CD4-positive, alpha-beta memory T cell (primary cell): ENCODE results near the gene AKAP1. TPM values are rescaled to one million over a fixed set of nuclear protein-coding genes. Genes with fewer than 3 reads are reported as not detected.

Source experiments
- CTCF ChIA-PET: fragments of 350-600 bp; sonication (Branson Sonifier 250); formaldehyde crosslinking; loops from one replicate; lab custom pipeline; 2021; ENCODE audit warnings: inconsistent platforms; ENCODE audit not compliant: partially characterized antibody; lab: Charles Lee
- POLR2A ChIA-PET: fragments of 350-600 bp; sonication (Branson Sonifier 250); formaldehyde crosslinking; loops from one replicate; lab custom pipeline; 2021; ENCODE audit not compliant: partially characterized antibody; lab: Charles Lee
- DNase-seq, 5 donors: peaks; one replicate each; pipeline versions ENCODE4 v3.0.0 to v3.0.0-alpha.2; 2020 to 2022; ENCODE audit warnings: mixed read lengths in 1 of 5
- H3K27ac ChIP-seq: one replicate; pipeline ENCODE4 v1.7.0; 2013; ENCODE audit warnings: low read depth, low read length
- H3K27me3 ChIP-seq: 2 replicates; pipeline ENCODE4 v1.7.0; 2013; ENCODE audit warnings: mild to moderate bottlenecking, low read length, moderate library complexity; ENCODE audit not compliant: insufficient read depth
- H3K36me3 ChIP-seq: 2 replicates; pipeline ENCODE4 v1.7.0; 2013; ENCODE audit warnings: mild to moderate bottlenecking, low read length, moderate library complexity; ENCODE audit not compliant: insufficient read depth
- H3K4me1 ChIP-seq: 2 replicates; pipeline ENCODE4 v1.7.0; 2013; ENCODE audit warnings: mild to moderate bottlenecking, low read length, moderate library complexity; ENCODE audit not compliant: insufficient read depth
- H3K4me3 ChIP-seq, 2 donors: one replicate each; pipeline ENCODE4 v1.7.0; 2013; ENCODE audit warnings: low read length in 2 of 2, mild to moderate bottlenecking in 1 of 2
- H3K9me3 ChIP-seq, 2 donors: one replicate each; pipeline ENCODE4 v1.7.0; 2013; ENCODE audit warnings: low read length in 2 of 2, control low read depth in 1 of 2; ENCODE audit not compliant: control insufficient read depth in 1 of 2
- H3K27ac Mint-ChIP-seq, 7 donors: one replicate each; pipeline ENCODE4 v1.8.0; 2020 to 2021; ENCODE audit warnings: mixed read lengths in 7 of 7, mild to moderate bottlenecking in 6 of 7, inconsistent platforms in 3 of 7, moderate library complexity in 3 of 7
- H3K27me3 Mint-ChIP-seq, 2 donors: one replicate each; pipeline ENCODE4 v1.8.0; 2020 to 2021; ENCODE audit warnings: mixed read lengths in 2 of 2
- H3K36me3 Mint-ChIP-seq, 2 donors: one replicate each; pipeline ENCODE4 v1.8.0; 2020 to 2021; ENCODE audit warnings: mixed read lengths in 2 of 2, inconsistent platforms in 1 of 2, mild to moderate bottlenecking in 1 of 2
- H3K4me1 Mint-ChIP-seq, 4 donors: one replicate each; pipeline ENCODE4 v1.8.0; 2020 to 2021; ENCODE audit warnings: mixed read lengths in 4 of 4, mild to moderate bottlenecking in 1 of 4
- H3K4me3 Mint-ChIP-seq, 8 donors: one replicate each; pipeline ENCODE4 v1.8.0; 2020 to 2021; ENCODE audit warnings: mixed read lengths in 8 of 8, mild to moderate bottlenecking in 7 of 8, moderate library complexity in 6 of 8, inconsistent platforms in 3 of 8
- H3K9me3 Mint-ChIP-seq, 8 donors: one replicate each; pipeline ENCODE4 v1.8.0; 2020 to 2021; ENCODE audit warnings: mixed read lengths in 8 of 8, mild to moderate bottlenecking in 5 of 8, inconsistent platforms in 3 of 8, moderate library complexity in 1 of 8
- intact Hi-C: fragments of 100-400 bp; cut with micrococcal nuclease; formaldehyde crosslinking; loops from one replicate; pipeline ENCODE4 v1.15.1; 2023
- polyA plus RNA-seq, 2 donors: library from polyadenylated mRNA; unstranded; fragments of 300-500 nt; fragmentation: Illumina TruSeq; gene quantifications; one replicate each; pipeline ENCODE4 v1.2.3, GENCODE V29; 2021
- total RNA-seq, 2 experiments: library from RNA; stranded (reverse); gene quantifications; one replicate each; pipeline ENCODE4 v1.2.3, GENCODE V29; 2021

Gene AKAP1
- 10 to 100 TPM; 33.0 to 35.7 TPM for total RNA-seq
- 10 to 100 TPM in 1 of 2 donors, 1 to 10 TPM in 1; 9.8 to 25.2 TPM for polyA plus RNA-seq

GRCh38 chr17:57084802-57085447 is at the start of gene AKAP1:
AKAP1 (plus strand) TSS chr17:57085246; CDS start chr17:57105465, 20,219 bp downstream.
- no peaks in the 10 kb centered on the region for H3K27me3 Mint-ChIP-seq
- intact Hi-C loops, result loop anchor here (1.0 to 10.0 kb wide), 10 partner anchors 30 to 1430 kb away; partner anchors contain the start of genes C17orf67, COIL, DYNLL2 and MRPS23
- Histone ChIP-seq H3K27ac (peak within 1 kb of the TSS; percentile 83), H3K4me1 (peaks cover 18% of the 10 kb centered on the region), H3K4me3 (peak within 1 kb of the TSS; percentile 72 to 99), H3K36me3 (no peaks in the 10 kb centered on the region), H3K9me3 (no peaks in the 10 kb centered on the region), H3K27me3 (no peaks in the 10 kb centered on the region)
- DNase-seq, result peak; percentile 93 to 98 (median 98)
- peak within 1 kb of the TSS; percentile 93 to 98 (median 95) for H3K27ac Mint-ChIP-seq
- H3K36me3 Mint-ChIP-seq, result peaks cover 0 to 4% of the 10 kb centered on the region in 2 donors
- ChIA-PET CTCF (interaction anchor here (0.8 to 1.2 kb wide), 2 partner anchors 28 to 75 kb away, joined by 3 read pairs; no protein-coding TSS in a partner anchor), POLR2A (interaction anchor here (0.7 to 2.9 kb wide), 14 partner anchors 9 to 1547 kb away, joined by 3 to 31 read pairs (median 5); partner anchors contain the start of genes C17orf67, DGKE, DYNLL2 and MRPS23)
- peak within 1 kb of the TSS; percentile 91 to 95 (median 92) for H3K4me3 Mint-ChIP-seq
- H3K9me3 Mint-ChIP-seq, result no peaks in the 10 kb centered on the region
- H3K4me1 Mint-ChIP-seq, result peaks cover 22 to 35% (median 27%) of the 10 kb centered on the region in 4 donors

DNA sequence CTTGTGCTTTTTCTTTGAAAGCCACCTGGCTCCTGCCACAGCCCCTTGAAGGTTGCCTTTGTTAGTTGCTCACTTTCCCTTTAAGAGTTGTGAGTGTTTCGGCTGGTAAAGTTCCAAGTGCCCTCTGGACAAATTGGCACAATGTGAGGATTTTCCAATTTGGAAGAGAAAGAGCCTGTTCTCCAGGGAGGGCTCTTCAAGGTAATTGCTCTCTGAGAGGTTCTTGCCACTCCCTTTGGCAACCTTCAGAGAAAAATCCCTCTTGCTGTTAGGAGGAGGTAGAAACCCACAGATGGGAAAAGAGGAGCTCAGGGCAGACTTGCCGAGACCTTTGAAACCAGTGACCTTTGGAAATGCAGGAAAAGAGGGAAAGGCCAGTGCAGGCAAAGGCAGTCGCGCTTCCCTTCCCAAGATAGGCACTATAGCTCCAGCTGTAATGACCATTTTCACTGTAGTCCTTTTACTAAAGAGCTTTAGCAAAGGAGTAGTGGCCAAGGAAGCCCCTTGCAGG is 49.0 kb upstream of the AKAP1 start:
- DNase-seq, result no peak
- POLR2A ChIA-PET, result no interaction called here

DNA sequence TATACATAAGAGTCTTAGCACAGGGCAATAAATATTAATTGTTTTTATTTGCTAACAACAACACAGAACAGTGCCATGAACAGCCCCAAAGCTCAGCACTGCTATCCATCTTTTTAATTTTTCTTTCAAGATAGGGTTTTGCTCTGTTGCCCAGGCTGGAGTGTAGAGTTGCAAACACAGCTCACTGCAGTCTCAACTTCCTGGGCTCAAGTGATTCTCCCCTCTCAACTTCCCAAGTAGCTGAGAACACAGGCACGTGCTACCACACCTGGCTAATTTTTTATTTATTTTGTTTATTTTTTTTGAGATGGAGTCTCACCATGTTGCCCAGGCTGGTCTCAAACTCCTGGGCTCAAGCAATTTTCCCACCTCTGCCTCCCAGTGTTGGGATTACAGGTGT is 47.6 kb upstream of the AKAP1 start:
- ChIA-PET CTCF (interaction anchor here (0.9 to 1.5 kb wide), 2 partner anchors 23 to 28 kb away, joined by 3 read pairs; no protein-coding TSS in a partner anchor), POLR2A (no interaction called here)
- Mint-ChIP-seq H3K27me3 (peaks cover 31 to 42% of the 10 kb centered on the region in 2 donors), H3K4me1 (no peaks in the 10 kb centered on the region), H3K9me3 (no peaks in the 10 kb centered on the region), H3K4me3 (no peak overlapping the region), H3K36me3 (no peaks in the 10 kb centered on the region), H3K27ac (no peak overlapping the region)
- H3K4me1 ChIP-seq, result no peaks in the 10 kb centered on the region
- no peaks in the 10 kb centered on the region for H3K27me3 ChIP-seq
- no peaks in the 10 kb centered on the region for H3K9me3 ChIP-seq
- no peaks in the 10 kb centered on the region for H3K36me3 ChIP-seq
- H3K27ac ChIP-seq, result no peak overlapping the region
- intact Hi-C loops, result no loop called here
- H3K4me3 ChIP-seq, result no peak overlapping the region
- DNase-seq, result no peak

More for the DNA sequence above, 49.0 kb upstream of the AKAP1 start:
- Histone ChIP-seq H3K27me3 (no peaks in the 10 kb centered on the region), H3K4me1 (no peaks in the 10 kb centered on the region), H3K36me3 (no peaks in the 10 kb centered on the region), H3K4me3 (no peak overlapping the region), H3K9me3 (no peaks in the 10 kb centered on the region), H3K27ac (no peak overlapping the region)
- Mint-ChIP-seq H3K4me3 (no peak overlapping the region), H3K4me1 (no peaks in the 10 kb centered on the region), H3K36me3 (no peaks in the 10 kb centered on the region), H3K27me3 (peaks cover 26 to 32% of the 10 kb centered on the region in 2 donors), H3K9me3 (no peaks in the 10 kb centered on the region), H3K27ac (peak overlapping the region in 1 of 7 donors; percentile 44)
- intact Hi-C loops, result no loop called here
- CTCF ChIA-PET, result interaction anchor here (1.6 kb wide), 1 partner anchor 26 kb away, joined by 3 read pairs; no protein-coding TSS in a partner anchor

DNA sequence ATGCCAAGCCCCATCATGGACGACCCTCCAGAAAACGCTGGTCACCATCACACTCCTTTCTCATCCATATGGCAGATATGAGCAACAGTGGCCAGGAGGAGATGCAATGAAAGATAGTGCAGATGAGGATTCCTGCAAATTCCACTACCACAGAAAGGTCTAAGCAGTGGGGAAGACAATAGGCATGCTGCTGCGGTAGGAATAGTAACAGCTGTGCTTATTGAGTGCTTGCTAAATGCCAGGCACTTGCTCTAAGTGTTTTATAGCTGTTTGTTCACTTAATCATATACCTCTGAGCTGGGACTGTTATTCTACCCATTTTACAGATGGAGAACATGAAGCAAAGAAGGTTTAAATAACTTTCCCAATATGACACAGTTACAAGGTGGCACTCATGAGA is 46.6 kb upstream of the AKAP1 start:
- intact Hi-C loops, result no loop called here
- Mint-ChIP-seq H3K9me3 (peaks cover 0 to 2% (median 0%) of the 10 kb centered on the region in 8 donors), H3K4me3 (no peak overlapping the region), H3K27ac (no peak overlapping the region), H3K4me1 (no peaks in the 10 kb centered on the region), H3K36me3 (no peaks in the 10 kb centered on the region), H3K27me3 (peaks cover 39 to 50% of the 10 kb centered on the region in 2 donors)
- no peaks in the 10 kb centered on the region for H3K4me1 ChIP-seq
- no peak for DNase-seq
- CTCF ChIA-PET, result interaction anchor here (1.5 kb wide), 1 partner anchor 29 kb away, joined by 3 read pairs; no protein-coding TSS in a partner anchor
- H3K27ac ChIP-seq, result no peak overlapping the region
- H3K4me3 ChIP-seq, result no peak overlapping the region
- H3K27me3 ChIP-seq, result no peaks in the 10 kb centered on the region
- no peaks in the 10 kb centered on the region for H3K36me3 ChIP-seq
- POLR2A ChIA-PET, result no interaction called here
- H3K9me3 ChIP-seq, result no peaks in the 10 kb centered on the region

DNA sequence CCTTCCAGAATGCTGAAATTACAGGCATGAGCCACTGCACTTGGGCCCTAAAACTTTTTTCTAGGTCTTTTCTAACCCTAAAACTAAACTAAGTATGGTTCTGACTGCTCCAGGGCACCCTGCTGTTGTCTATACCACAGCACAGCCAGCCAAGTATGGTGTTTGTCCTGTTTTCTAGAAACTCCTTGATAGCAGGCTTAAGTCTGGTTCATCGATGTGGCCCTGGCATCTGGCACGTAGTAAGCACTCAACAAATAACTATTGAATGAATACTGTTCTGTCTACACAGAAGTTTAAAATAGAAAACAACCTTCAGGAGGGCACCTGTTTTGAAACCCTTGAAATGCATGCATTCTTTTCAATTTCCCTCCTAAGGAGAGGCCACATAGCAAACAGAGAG is 44.5 kb upstream of the AKAP1 start:
- H3K36me3 ChIP-seq, result no peaks in the 10 kb centered on the region
- H3K4me1 Mint-ChIP-seq, result peaks cover 2 to 5% (median 5%) of the 10 kb centered on the region in 4 donors
- no peak overlapping the region for H3K27ac ChIP-seq
- H3K4me3 Mint-ChIP-seq, result no peak overlapping the region
- intact Hi-C loops, result no loop called here
- DNase-seq, result no peak
- H3K27me3 ChIP-seq, result peaks cover 7% of the 10 kb centered on the region
- no peak overlapping the region for H3K27ac Mint-ChIP-seq
- CTCF ChIA-PET, result no interaction called here
- H3K36me3 Mint-ChIP-seq, result no peaks in the 10 kb centered on the region
- H3K4me3 ChIP-seq, result no peak overlapping the region
- peaks cover 52 to 58% of the 10 kb centered on the region in 2 donors for H3K27me3 Mint-ChIP-seq
- peaks cover 0 to 2% (median 0%) of the 10 kb centered on the region in 8 donors for H3K9me3 Mint-ChIP-seq
- POLR2A ChIA-PET, result no interaction called here
- H3K4me1 ChIP-seq, result peaks cover 5% of the 10 kb centered on the region
- no peaks in the 10 kb centered on the region for H3K9me3 ChIP-seq

GRCh38 chr17:57043276-57043675 is 41.8 kb upstream of the AKAP1 start:
- ChIA-PET CTCF (no interaction called here), POLR2A (no interaction called here)
- no peak overlapping the region for H3K27ac ChIP-seq
- no peaks in the 10 kb centered on the region for H3K36me3 Mint-ChIP-seq
- no peaks in the 10 kb centered on the region for H3K9me3 ChIP-seq
- H3K4me3 ChIP-seq, result no peak overlapping the region
- H3K4me1 Mint-ChIP-seq, result peaks cover 3 to 24% (median 18%) of the 10 kb centered on the region in 4 donors
- H3K27me3 Mint-ChIP-seq, result peaks cover 53 to 56% of the 10 kb centered on the region in 2 donors
- no peaks in the 10 kb centered on the region for H3K36me3 ChIP-seq
- intact Hi-C loops, result no loop called here
- peaks cover 15% of the 10 kb centered on the region for H3K27me3 ChIP-seq
- DNase-seq, result no peak
- no peak overlapping the region for H3K27ac Mint-ChIP-seq
- peaks cover 20% of the 10 kb centered on the region for H3K4me1 ChIP-seq
- peaks cover 0 to 2% (median 0%) of the 10 kb centered on the region in 8 donors for H3K9me3 Mint-ChIP-seq
- H3K4me3 Mint-ChIP-seq, result no peak overlapping the region
